Smooth muscle cell (in vitro differentiated cells): ENCODE measurements around the gene INPP5B. TPM values are rescaled to one million over a fixed set of nuclear protein-coding genes. Genes with fewer than 3 reads are reported as not detected.

Source experiments
- DNase-seq: peaks from one replicate; lab custom pipeline; 2025; ENCODE audit not compliant: unreplicated experiment; lab: John Stamatoyannopoulos, UW
- H2AFZ ChIP-seq: fragments of 200-600 bp; sonication (generic); 2 replicates; pipeline ENCODE4 v1.6.0; 2016; ENCODE audit warnings: antibody characterized with exemption, low read depth, mild to moderate bottlenecking
- H3F3A ChIP-seq: fragments of 200-600 bp; sonication (generic); 2 replicates; pipeline ENCODE4 v1.6.0; 2017; ENCODE audit warnings: antibody characterized with exemption, low read depth
- H3K27ac ChIP-seq: fragments of 200-600 bp; sonication (generic); 2 replicates; pipeline ENCODE4 v1.5.1; 2016; ENCODE audit warnings: low read depth, mild to moderate bottlenecking
- H3K27me3 ChIP-seq: fragments of 200-600 bp; sonication (generic); 2 replicates; pipeline ENCODE4 v1.6.1; 2016; ENCODE audit warnings: low read depth, mild to moderate bottlenecking
- H3K36me3 ChIP-seq: fragments of 200-600 bp; sonication (generic); 2 replicates; pipeline ENCODE4 v1.5.1; 2016; ENCODE audit warnings: low read depth
- H3K4me1 ChIP-seq: fragments of 200-600 bp; sonication (generic); 2 replicates; pipeline ENCODE4 v1.5.1; 2016; ENCODE audit warnings: low read depth
- H3K4me2 ChIP-seq: fragments of 200-600 bp; sonication (generic); 2 replicates; pipeline ENCODE4 v1.6.0; 2016; ENCODE audit warnings: mild to moderate bottlenecking
- H3K4me3 ChIP-seq: fragments of 200-600 bp; sonication (generic); 2 replicates; pipeline ENCODE4 v1.5.1; 2016; ENCODE audit warnings: mild to moderate bottlenecking
- H3K79me2 ChIP-seq: fragments of 200-600 bp; sonication (generic); 2 replicates; pipeline ENCODE4 v1.6.0; 2016; ENCODE audit warnings: low read depth, mild to moderate bottlenecking
- H3K9ac ChIP-seq: fragments of 200-600 bp; sonication (generic); 2 replicates; pipeline ENCODE4 v1.6.0; 2016; ENCODE audit warnings: low read depth
- H3K9me3 ChIP-seq: fragments of 200-600 bp; sonication (generic); replicated peaks from 2 replicates; pipeline ENCODE4 v1.5.1; 2016; ENCODE audit warnings: low read depth
- H4K20me1 ChIP-seq: fragments of 200-600 bp; sonication (generic); 2 replicates; pipeline ENCODE4 v1.6.0; 2016; ENCODE audit warnings: low read depth
- CTCF ChIP-seq: fragments of 200-600 bp; sonication (generic); IDR thresholded peaks from 2 replicates; pipeline ENCODE4 v1.5.1; 2017; ENCODE audit warnings: borderline replicate concordance, mild to moderate bottlenecking, antibody characterized with exemption; ENCODE audit not compliant: insufficient read depth, poor library complexity, severe bottlenecking
- WGBS: methylation state at CpG from one replicate; pipeline ENCODE4 v1.1.7; 2016; ENCODE audit warnings: low lambda C conversion rate; 5-methylcytosine and 5-hydroxymethylcytosine counted together
- polyA plus RNA-seq: library from polyadenylated mRNA; unstranded; fragments of >200 nt; fragmentation: Nextera tagmentation; extraction: Ambion mirVana; gene quantifications from 2 replicates; pipeline ENCODE4 v1.2.1, GENCODE V29; 2016
- total RNA-seq: library from RNA; depleted of rRNA; stranded (reverse); fragments of >200 nt; gene quantifications from 2 replicates; pipeline ENCODE4 v1.2.3, GENCODE V29; 2014

INPP5B gene
- total and polyA plus RNA-seq, 2 experiments from 2014 or later, result 6.7 to 11.0 TPM

DNA sequence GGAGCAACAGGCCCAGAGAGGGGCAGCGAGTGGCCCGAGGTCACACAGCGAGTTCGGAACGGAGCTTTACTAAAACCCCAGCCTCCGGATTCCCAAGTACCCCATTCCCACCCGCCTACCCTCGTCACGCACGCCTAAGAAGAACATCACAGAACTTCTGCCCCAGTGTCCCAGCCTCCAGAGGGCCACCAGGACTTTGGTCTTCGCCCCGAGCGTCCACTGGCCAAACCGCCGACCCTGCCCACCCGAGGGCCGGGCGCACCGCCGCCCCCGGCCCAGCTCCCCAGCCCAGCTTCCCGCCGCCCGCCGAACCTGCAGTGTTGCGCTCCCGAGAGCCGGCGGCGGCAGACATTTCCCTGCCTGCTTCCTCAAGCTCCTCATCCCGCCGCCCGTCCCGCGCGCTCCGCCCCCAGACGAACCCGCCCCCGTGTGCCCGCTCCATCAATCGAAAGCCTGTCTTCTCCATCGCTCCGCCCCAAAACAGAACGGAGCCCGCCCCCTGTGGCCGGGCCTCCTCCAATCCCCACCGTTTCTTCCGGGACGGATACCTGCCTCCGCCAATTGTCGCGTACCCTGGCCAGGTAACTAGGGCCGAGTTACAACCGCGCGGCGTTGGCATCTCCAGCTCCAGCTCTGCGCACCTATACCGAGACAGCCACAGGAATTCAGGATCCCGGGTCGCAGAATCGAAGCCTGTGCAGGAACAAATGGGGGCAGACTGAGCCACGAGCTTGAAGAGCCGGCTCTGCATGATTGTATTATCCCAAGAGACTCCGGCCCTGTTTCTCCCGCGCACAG is 15.3 kb downstream of the INPP5B start:
- H3K79me2 ChIP-seq, result peaks cover 19% of the 10 kb centered on the region
- no peaks in the 10 kb centered on the region for H3K36me3 ChIP-seq
- H4K20me1 ChIP-seq, result peaks cover 27% of the 10 kb centered on the region
- H3K4me2 ChIP-seq, result peak overlapping the region; percentile 91
- DNase-seq, result peak; percentile 78
- no peaks in the 10 kb centered on the region for H3K9me3 ChIP-seq
- peak overlapping the region; percentile 83 for H3K4me3 ChIP-seq
- peaks cover 5% of the 10 kb centered on the region for H3K4me1 ChIP-seq
- H3F3A ChIP-seq, result peaks cover 11% of the 10 kb centered on the region
- TF ChIP-seq CTCF, result no peak
- peak overlapping the region; percentile 72 for H3K9ac ChIP-seq
- 1% methylated on average over 59 of the region's 68 CpGs for WGBS
- peak overlapping the region; percentile 72 for H3K27ac ChIP-seq
- H3K27me3 ChIP-seq, result no peaks in the 10 kb centered on the region
- H2AFZ ChIP-seq, result peak overlapping the region; percentile 65

DNA sequence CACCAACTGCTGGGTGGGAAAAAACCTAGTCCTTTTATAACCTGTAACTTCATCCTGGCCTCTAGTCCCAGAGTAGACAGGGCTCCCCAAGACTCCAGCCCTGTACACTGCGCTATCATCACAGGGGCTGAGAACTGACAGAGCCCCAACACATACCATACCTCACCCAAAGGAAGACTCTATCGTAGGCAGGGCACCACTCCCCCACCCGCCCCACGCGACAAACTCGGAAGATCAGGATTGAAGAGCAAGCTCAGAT is 15.8 kb downstream of the INPP5B start:
- H3K4me1 ChIP-seq, result peaks cover 5% of the 10 kb centered on the region
- H3F3A ChIP-seq, result peaks cover 11% of the 10 kb centered on the region
- peak overlapping the region; percentile 83 for H3K4me3 ChIP-seq
- no peaks in the 10 kb centered on the region for H3K27me3 ChIP-seq
- peaks cover 22% of the 10 kb centered on the region for H3K79me2 ChIP-seq
- H3K9ac ChIP-seq, result peak overlapping the region; percentile 72
- no peak for TF ChIP-seq CTCF
- H3K9me3 ChIP-seq, result no peaks in the 10 kb centered on the region
- H3K4me2 ChIP-seq, result peak overlapping the region; percentile 91
- WGBS, result 25% methylated on average over 6 of the region's 6 CpGs
- no peak for DNase-seq
- peak overlapping the region; percentile 26 for H3K27ac ChIP-seq
- H2AFZ ChIP-seq, result no peak overlapping the region
- H3K36me3 ChIP-seq, result no peaks in the 10 kb centered on the region
- H4K20me1 ChIP-seq, result peaks cover 32% of the 10 kb centered on the region

DNA sequence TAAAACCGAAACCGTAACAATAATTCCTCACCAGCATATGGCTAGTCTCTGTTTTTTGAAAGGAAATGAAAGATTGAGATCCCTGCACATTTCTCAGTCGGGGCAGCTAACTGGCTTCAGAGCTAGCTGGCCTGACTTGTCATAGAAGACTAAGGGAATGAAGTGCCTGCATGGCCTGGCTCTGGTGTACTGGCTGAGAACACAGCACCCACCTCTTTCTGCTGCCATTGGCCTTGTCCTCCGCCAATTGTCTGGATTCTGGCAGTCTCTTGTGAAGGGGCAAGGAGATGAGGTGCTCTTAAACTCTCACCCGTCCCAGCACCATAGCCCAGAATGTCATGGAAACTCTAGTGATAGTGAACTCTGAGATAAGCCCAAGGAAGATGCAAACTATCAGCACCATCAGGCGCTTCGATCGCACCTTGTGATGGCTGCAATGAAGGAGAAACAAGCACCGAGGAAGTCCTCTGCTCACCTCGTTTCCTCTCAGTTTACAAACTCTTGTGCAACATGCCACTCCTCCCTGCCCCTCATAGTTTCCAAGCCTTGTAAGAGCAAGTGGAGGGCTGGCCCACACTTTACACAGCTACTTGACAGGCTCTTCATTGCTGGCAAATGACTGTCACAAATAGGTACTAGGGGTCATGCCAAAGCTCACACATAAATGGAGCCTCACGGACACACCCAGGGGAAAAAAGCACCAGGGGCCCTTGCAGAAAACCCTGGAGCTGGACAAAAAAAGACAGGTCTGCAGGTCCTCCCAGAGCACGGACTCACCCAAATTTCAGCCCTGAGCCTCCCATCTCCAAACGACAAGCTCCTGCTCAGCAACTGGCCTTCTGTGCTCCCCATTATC is 16.4 kb downstream of the INPP5B start:
- Histone ChIP-seq H2AFZ (no peak overlapping the region), H3K4me1 (peaks cover 5% of the 10 kb centered on the region), H3K9me3 (no peaks in the 10 kb centered on the region), H3K9ac (peak overlapping the region; percentile 72), H4K20me1 (peaks cover 38% of the 10 kb centered on the region), H3K79me2 (peaks cover 22% of the 10 kb centered on the region), H3F3A (peaks cover 11% of the 10 kb centered on the region), H3K27ac (peak overlapping the region; percentile 26), H3K4me2 (peak overlapping the region; percentile 91), H3K36me3 (no peaks in the 10 kb centered on the region), H3K27me3 (no peaks in the 10 kb centered on the region), H3K4me3 (peak overlapping the region; percentile 83)
- 88% methylated on average over 13 of the region's 13 CpGs for WGBS
- no peak for TF ChIP-seq CTCF
- DNase-seq, result no peak
